Panc1 (cell line): ENCODE results near the gene CLCN2. TPM values are rescaled to one million over a fixed set of nuclear protein-coding genes. Genes with fewer than 3 reads are reported as not detected.

Experiments
- ATAC-seq: fragments of 200-7000 bp; cut with Tn5 transposase; 2 replicates; pipeline ENCODE4 v1.9.1; 2020; ENCODE audit warnings: mild to moderate bottlenecking, moderate library complexity
- BruUV-seq: library from RNA; stranded (reverse); fragments of 400-500 nt; replicated peaks from 2 replicates; lab custom pipeline; 2021; lab: Mats Ljungman, UMichigan
- CTCF ChIA-PET: fragments of 300-600 bp; sonication (Branson Sonifier 250); formaldehyde crosslinking; loops from one replicate; lab custom pipeline; 2022; ENCODE audit warnings: antibody characterized with exemption; lab: Charles Lee
- POLR2A ChIA-PET: fragments of 300-600 bp; sonication (Branson Sonifier 250); formaldehyde crosslinking; loops from one replicate; lab custom pipeline; 2022; ENCODE audit warnings: antibody characterized with exemption; lab: Charles Lee
- DNase-seq: peaks from one replicate; pipeline ENCODE4 v3.0.0-alpha.2; 2010; ENCODE audit warnings: low read depth, low spot score
- H3K27ac ChIP-seq: 2 replicates; pipeline ENCODE4 v1.5.1; 2011; ENCODE audit warnings: mild to moderate bottlenecking, low read length, inconsistent platforms
- H3K27me3 ChIP-seq: fragments of 200-500 bp; sonication (Bioruptor generic); 2 replicates; pipeline ENCODE4 v1.6.0; 2014; ENCODE audit warnings: low read length, inconsistent platforms; ENCODE audit not compliant: control insufficient read depth, insufficient read depth
- H3K36me3 ChIP-seq: fragments of 200-500 bp; sonication (Bioruptor generic); 2 replicates; pipeline ENCODE4 v1.5.1; 2014; ENCODE audit warnings: inconsistent platforms, mild to moderate bottlenecking, low read length, moderate library complexity; ENCODE audit not compliant: control insufficient read depth, insufficient read depth
- H3K4me1 ChIP-seq: 2 replicates; pipeline ENCODE4 v1.5.1; 2011; ENCODE audit warnings: inconsistent platforms, mild to moderate bottlenecking, low read length, moderate library complexity; ENCODE audit not compliant: control insufficient read depth, insufficient read depth
- H3K4me3 ChIP-seq, 2 experiments: 2 replicates each; pipeline ENCODE4 v1.5.1; 2011 to 2012; ENCODE audit warnings: low read depth in 2 of 2, low read length in 2 of 2, mild to moderate bottlenecking in 2 of 2, inconsistent platforms in 1 of 2, moderate library complexity in 1 of 2
- H3K9me3 ChIP-seq: fragments of 200-500 bp; sonication (Bioruptor generic); 2 replicates; pipeline ENCODE4 v1.5.1; 2014; ENCODE audit warnings: low read depth, mild to moderate bottlenecking, inconsistent platforms, low read length, moderate library complexity; ENCODE audit not compliant: control insufficient read depth, insufficient read depth
- CTCF ChIP-seq: fragments of 450-650 bp; IDR thresholded peaks from 2 replicates; pipeline ENCODE4 v1.5.1; 2017; ENCODE audit warnings: mild to moderate bottlenecking
- POLR2AphosphoS5 ChIP-seq: IDR thresholded peaks from 2 replicates; pipeline ENCODE4 v1.6.1; 2012; ENCODE audit warnings: mild to moderate bottlenecking, low read depth, low read length, moderate library complexity
- REST ChIP-seq, 2 experiments: IDR thresholded peaks; 2 replicates each; pipeline ENCODE4 v1.6.1; 2011 to 2012; ENCODE audit warnings: low read depth in 2 of 2, control low read depth in 1 of 2, low read length in 1 of 2, mild to moderate bottlenecking in 1 of 2, moderate library complexity in 1 of 2; ENCODE audit not compliant: insufficient read depth in 1 of 2
- SIN3A ChIP-seq: IDR thresholded peaks from 2 replicates; pipeline ENCODE4 v1.6.1; 2012; ENCODE audit warnings: low read depth, mild to moderate bottlenecking, low read length, moderate library complexity, borderline replicate concordance; ENCODE audit not compliant: insufficient read depth
- TCF7L2 ChIP-seq: IDR thresholded peaks from 2 replicates; pipeline ENCODE4 v1.6.1; 2011; ENCODE audit warnings: mild to moderate bottlenecking, low read depth, low read length, inconsistent platforms
- in situ Hi-C: cut with HindIII; loops from 2 replicates; pipeline ENCODE4 v1.10.0; 2016; ENCODE audit warnings: low sequenced_read_pairs, low pct_unique_long_range_greater_than_20kb
- intact Hi-C: fragments of 100-400 bp; cut with micrococcal nuclease; formaldehyde crosslinking; loops from one replicate; pipeline ENCODE4 v1.10.0; 2022; ENCODE audit not compliant: unreplicated experiment
- total RNA-seq: library from RNA; stranded (reverse); gene quantifications from one replicate; pipeline ENCODE4 v1.2.1, GENCODE V29; 2021; ENCODE audit not compliant: unreplicated experiment

Gene CLCN2
- total RNA-seq, 1 experiment from 2014 or later, result 22.5 TPM

DNA sequence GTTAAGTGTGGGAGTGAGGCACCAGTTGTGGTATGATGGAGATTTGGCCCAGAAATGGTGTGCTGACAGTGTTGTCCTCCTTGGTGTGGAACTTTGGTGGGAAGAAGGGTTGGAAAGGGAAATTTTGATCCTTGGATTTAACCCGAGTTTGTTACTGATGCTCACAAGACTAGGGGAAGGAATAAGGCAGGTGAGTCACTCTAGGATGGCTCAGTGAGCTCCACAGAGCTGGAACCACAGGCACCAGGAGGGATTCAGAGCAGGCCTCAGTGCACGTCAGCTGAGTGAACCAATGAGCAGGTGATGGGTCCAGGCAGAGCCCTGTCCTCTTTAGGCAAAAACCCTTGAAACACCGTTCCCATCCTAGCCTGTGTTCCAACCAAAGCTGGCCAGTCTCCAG lies 29.9 kb upstream of the CLCN2 start:
- ATAC-seq, result no peak
- no peaks in the 10 kb centered on the region for H3K27me3 ChIP-seq
- CTCF ChIA-PET, result no interaction called here
- no peaks in the 10 kb centered on the region for H3K36me3 ChIP-seq
- no peak for DNase-seq
- H3K4me3 ChIP-seq, result no peak overlapping the region
- no peak overlapping the region for H3K27ac ChIP-seq
- in situ Hi-C loops, result no loop called here
- BruUV-seq, result no TSS peak
- TF ChIP-seq POLR2AphosphoS5 (no peak), SIN3A (no peak), TCF7L2 (no peak), REST (IDR thresholded peaks at IDR 0.05; ENCODE audit: insufficient read depth in 1 of 2, low read depth in 2 of 2, low read length in 1 of 2) (no peak), CTCF (no peak)
- H3K4me1 ChIP-seq, result no peaks in the 10 kb centered on the region
- intact Hi-C loops, result no loop called here
- POLR2A ChIA-PET, result no interaction called here
- no peaks in the 10 kb centered on the region for H3K9me3 ChIP-seq

DNA sequence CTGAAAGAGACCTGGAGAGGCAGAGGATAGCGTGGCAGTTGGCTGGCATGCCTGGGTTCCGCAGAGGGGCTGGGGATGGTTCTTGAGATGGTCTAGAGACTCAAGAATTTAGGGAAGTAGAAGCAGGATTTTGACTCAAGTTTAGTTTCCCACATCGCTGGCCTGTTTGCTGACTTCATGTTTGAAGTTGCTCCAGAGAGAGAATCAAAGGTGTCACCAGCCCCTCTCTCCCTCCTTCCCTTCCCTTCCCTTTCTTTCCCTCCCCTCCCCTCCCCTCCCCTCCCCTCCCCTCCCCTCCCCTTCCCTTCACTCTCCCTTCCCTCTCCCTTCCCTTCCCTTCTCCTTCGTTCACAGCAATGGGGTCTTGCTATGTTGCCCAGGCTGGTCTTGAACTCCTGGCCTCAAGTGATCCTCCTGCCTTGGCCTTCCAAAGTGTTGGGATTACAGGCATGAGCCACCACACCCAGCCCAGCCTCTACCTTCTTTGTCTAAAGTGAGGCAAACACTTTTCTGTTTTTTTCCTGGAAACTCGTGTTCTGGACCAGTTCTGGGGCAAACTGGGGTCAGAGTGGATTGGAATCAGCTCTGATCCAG lies 28.6 kb upstream of the CLCN2 start:
- CTCF ChIA-PET, result interaction anchor here (2.0 kb wide), 1 partner anchor 18 kb away, joined by 5 read pairs; no protein-coding TSS in a partner anchor

More for the DNA sequence above, 28.6 kb upstream of the CLCN2 start:
- Histone ChIP-seq H3K4me3 (no peak overlapping the region), H3K27me3 (no peaks in the 10 kb centered on the region), H3K36me3 (no peaks in the 10 kb centered on the region), H3K27ac (no peak overlapping the region), H3K4me1 (no peaks in the 10 kb centered on the region), H3K9me3 (no peaks in the 10 kb centered on the region)
- TF ChIP-seq POLR2AphosphoS5 (no peak), CTCF (no peak), SIN3A (no peak), TCF7L2 (no peak), REST (IDR thresholded peaks at IDR 0.05; ENCODE audit: insufficient read depth in 1 of 2, low read depth in 2 of 2, low read length in 1 of 2) (no peak)
- in situ Hi-C loops, result no loop called here
- intact Hi-C loops, result no loop called here
- no peak for ATAC-seq
- no TSS peak for BruUV-seq
- POLR2A ChIA-PET, result no interaction called here
- no peak for DNase-seq
